ENCODE data around the gene TP53I13. TPM values are rescaled to one million over a fixed set of nuclear protein-coding genes. Genes with fewer than 3 reads are reported as not detected.

Gene TP53I13
- total and polyA plus RNA-seq, 10 of the 15 experiments (the other 5 are each of a cell fraction or from before 2014, with no cell fraction given), result 0.31 to 45.1 (median 19.5) TPM; not detected in 1

- TF ChIP-seq ETV6 (conservative IDR thresholded peaks at IDR 0.05 in 1 of 2, IDR thresholded peaks at IDR 0.05 in 1 of 2; ENCODE audit: borderline replicate concordance in 1 of 2, low read depth in 1 of 2) (no peak), SKIL (IDR thresholded peaks at IDR 0.05; ENCODE audit: low read depth, poor library complexity, severe bottlenecking) (no peak), NR2C2 (IDR thresholded peaks at IDR 0.05; ENCODE audit: borderline replicate concordance, control insufficient read depth, insufficient read length, low read depth) (no peak)
Observed at GRCh38 chr17:29595107-29595942, 26.8 kb downstream of the TP53I13 start (continued).

GRCh38 chr17:29595943-29596774 is 27.7 kb downstream of the TP53I13 start:
- no peak for DNase-seq (ENCODE audit: low read depth, low spot score)
- ChIA-PET SMC1A (ENCODE audit: uncharacterized antibody, unreplicated experiment) (no interaction called here), POLR2A (no interaction called here), RAD21 (ENCODE audit: unreplicated experiment) (no interaction called here), CTCF (interaction anchor here (0.8 to 1.8 kb wide), 2 partner anchors 16 to 17 kb away, joined by 3 to 7 read pairs; no protein-coding TSS in a partner anchor)
- Histone ChIP-seq H3K9me3 (replicated peaks; ENCODE audit: control insufficient read depth, insufficient read depth, low read length) (no peaks in the 10 kb centered on the region), H3K4me3 (no peak overlapping the region), H3K79me2 (ENCODE audit: control insufficient read depth, insufficient read depth, low read length) (no peaks in the 10 kb centered on the region), H3K4me2 (ENCODE audit: control insufficient read depth, insufficient read depth) (no peak overlapping the region), H3K9ac (ENCODE audit: control insufficient read depth, insufficient read depth, low read length) (no peak overlapping the region), H3K4me1 (ENCODE audit: control insufficient read depth, insufficient read depth, low read length) (peaks cover 32% of the 10 kb centered on the region), H3K27me3 (replicated peaks in 1 of 2; ENCODE audit: control insufficient read depth in 2 of 2, insufficient read depth in 2 of 2, low read length in 1 of 2) (no peaks in the 10 kb centered on the region; a peak in 1 of 4 replicates), H3K36me3 (ENCODE audit: control insufficient read depth in 2 of 2, insufficient read depth in 2 of 2, low read length in 1 of 2) (no peaks in the 10 kb centered on the region), H3K27ac (ENCODE audit: control insufficient read depth, insufficient read depth) (no peak overlapping the region), H4K20me1 (ENCODE audit: control insufficient read depth, insufficient read depth) (no peaks in the 10 kb centered on the region), H2AFZ (ENCODE audit: control insufficient read depth, low read depth, low read length) (no peak overlapping the region)
- BruUV-seq (replicated peaks), result no TSS peak
- no peak for ATAC-seq
- WGBS (ENCODE audit: insufficient coverage, insufficient replicate concordance, low lambda C conversion rate, missing lambda C conversion rate), result 62% methylated on average over 12 of the region's 12 CpGs
- intact Hi-C loops (cut with micrococcal nuclease; ENCODE audit: unreplicated experiment), result loop anchor here (10.0 kb wide), 1 partner anchor 231 kb away; no protein-coding TSS in a partner anchor
- FAIRE-seq, result no peak
- in situ Hi-C loops (cut with MboI), result no loop called here
- TF ChIP-seq MEF2B (IDR thresholded peaks at IDR 0.05; ENCODE audit: partially characterized antibody, poor library complexity, severe bottlenecking) (no peak), ETV6 (conservative IDR thresholded peaks at IDR 0.05 in 1 of 2, IDR thresholded peaks at IDR 0.05 in 1 of 2; ENCODE audit: borderline replicate concordance in 1 of 2, low read depth in 1 of 2) (no peak), ZSCAN29 (IDR thresholded peaks at IDR 0.05) (no peak), ZNF384 (IDR thresholded peaks at IDR 0.05; ENCODE audit: borderline replicate concordance, low read depth, low read length) (no peak), IRF5 (IDR thresholded peaks at IDR 0.05; ENCODE audit: borderline replicate concordance) (no peak), TAF1 (IDR thresholded peaks at IDR 0.05; ENCODE audit: borderline replicate concordance, low read depth, low read length) (no peak), ELK1 (IDR thresholded peaks at IDR 0.05; ENCODE audit: low read depth, low read length) (no peak)
